Keratinocyte (primary cell): ENCODE results near the gene ACKR4. TPM values are rescaled to one million over a fixed set of nuclear protein-coding genes. Genes with fewer than 3 reads are reported as not detected.

Experiments
- DNase-seq: peaks from one replicate; pipeline ENCODE4 v3.0.0-alpha.2; 2011; ENCODE audit warnings: low read depth, missing footprints, low spot score
- FAIRE-seq: peaks from 2 replicates; lab custom pipeline; 2011; peaks lifted over from hg19 to GRCh38; lab: Jason Lieb, UNC
- H2AFZ ChIP-seq: 2 replicates; pipeline ENCODE4 v1.6.0; 2012; ENCODE audit warnings: low read length, control low read depth, inconsistent platforms; ENCODE audit not compliant: control insufficient read depth
- H3K27ac ChIP-seq: 2 replicates; pipeline ENCODE4 v1.5.1; 2011; ENCODE audit warnings: low read length; ENCODE audit not compliant: control insufficient read depth, insufficient read depth
- H3K27me3 ChIP-seq: 3 replicates; pipeline ENCODE4 v1.6.0; 2011; ENCODE audit warnings: low read length; ENCODE audit not compliant: control insufficient read depth, insufficient read depth; ENCODE audit errors: extremely low read depth
- H3K36me3 ChIP-seq, 2 experiments: 2 replicates in 1 of 2; 3 replicates in 1 of 2; pipeline ENCODE4 v1.5.1; 2011; ENCODE audit warnings: low read length in 2 of 2, mild to moderate bottlenecking in 1 of 2; ENCODE audit not compliant: control insufficient read depth in 2 of 2, insufficient read depth in 2 of 2; ENCODE audit errors: extremely low read depth in 1 of 2
- H3K4me1 ChIP-seq: 3 replicates; pipeline ENCODE4 v1.5.1; 2011; ENCODE audit warnings: low read length; ENCODE audit not compliant: control insufficient read depth, insufficient read depth; ENCODE audit errors: extremely low read depth
- H3K4me2 ChIP-seq: 3 replicates; pipeline ENCODE4 v1.6.0; 2011; ENCODE audit warnings: low read depth, low read length; ENCODE audit not compliant: control insufficient read depth, insufficient read depth; ENCODE audit errors: extremely low read depth
- H3K4me3 ChIP-seq, 3 experiments: fragments of 200-600 bp in 1 of 3; sonication (generic) in 1 of 3; 2 replicates in 2 of 3; 3 replicates in 1 of 3; pipeline ENCODE4 v1.5.1; 2011 to 2016; ENCODE audit warnings: low read length in 3 of 3, mild to moderate bottlenecking in 3 of 3, control low read depth in 2 of 3, inconsistent platforms in 1 of 3, low read depth in 1 of 3, mixed read lengths in 1 of 3, mixed run types in 1 of 3, moderate library complexity in 1 of 3; ENCODE audit not compliant: control insufficient read depth in 2 of 3, insufficient read depth in 2 of 3; ENCODE audit errors: extremely low read depth in 1 of 3
- H3K79me2 ChIP-seq: 2 replicates; pipeline ENCODE4 v1.6.0; 2012; ENCODE audit warnings: low read length; ENCODE audit not compliant: control insufficient read depth, insufficient read depth
- H3K9ac ChIP-seq: 3 replicates; pipeline ENCODE4 v1.6.0; 2011; ENCODE audit warnings: low read length; ENCODE audit not compliant: control insufficient read depth, insufficient read depth; ENCODE audit errors: extremely low read depth
- H3K9me1 ChIP-seq: 3 replicates; pipeline ENCODE4 v1.6.0; 2011; ENCODE audit warnings: low read length; ENCODE audit not compliant: control insufficient read depth, insufficient read depth; ENCODE audit errors: extremely low read depth
- H3K9me3 ChIP-seq: 2 replicates; pipeline ENCODE4 v1.5.1; 2012; ENCODE audit warnings: low read depth, low read length; ENCODE audit not compliant: control insufficient read depth
- H4K20me1 ChIP-seq: 3 replicates; pipeline ENCODE4 v1.6.0; 2011; ENCODE audit warnings: low read length; ENCODE audit not compliant: control insufficient read depth, insufficient read depth; ENCODE audit errors: extremely low read depth
- EZH2 ChIP-seq: IDR thresholded peaks from one replicate; pipeline ENCODE4 v1.6.1; 2012; ENCODE audit warnings: inconsistent platforms, mild to moderate bottlenecking, low read length, moderate library complexity
- dilution Hi-C: fragments of 300-500 bp; cut with MboI; formaldehyde crosslinking; loops from one replicate; pipeline ENCODE4 v1.7.0; 2020; ENCODE audit warnings: low sequenced_read_pairs; ENCODE audit not compliant: extremely low pct_ligation_motif_present
- polyA plus RNA-seq, 5 experiments: library from polyadenylated mRNA; depleted of rRNA in 3 of 5; stranded (reverse) in 3 of 5; stranded (forward) in 1 of 5; unstranded in 1 of 5; fragments of >200 nt; gene quantifications; 1 replicate in 1 of 5; 2 replicates in 3 of 5; 3 replicates in 1 of 5; pipeline versions ENCODE4 v1.2.1 to v1.2.3, GENCODE V29; 2011 to 2012; ENCODE audit warnings: missing spikeins in 2 of 5, low read depth in 1 of 5, low replicate concordance in 1 of 5
- TF ChIP-seq, protein P1 (sequence below), 3 experiments: IDR thresholded peaks in 1 of 3; conservative IDR thresholded peaks in 1 of 3; optimal IDR thresholded peaks in 1 of 3; 2 replicates in 2 of 3; 3 replicates in 1 of 3; pipeline versions ENCODE3 to v1.5.1; 2011; ENCODE audit warnings: low read length in 3 of 3, mild to moderate bottlenecking in 3 of 3, moderate library complexity in 2 of 3, control low read depth in 1 of 3, inconsistent platforms in 1 of 3; ENCODE audit not compliant: insufficient read depth in 2 of 3; ENCODE audit errors: extremely low read depth in 1 of 3

ACKR4 gene
- polyA plus RNA-seq, 1 donor (not counting 4 experiments of a cell fraction or from before 2014, with no cell fraction given) = 0.67 TPM

DNA sequence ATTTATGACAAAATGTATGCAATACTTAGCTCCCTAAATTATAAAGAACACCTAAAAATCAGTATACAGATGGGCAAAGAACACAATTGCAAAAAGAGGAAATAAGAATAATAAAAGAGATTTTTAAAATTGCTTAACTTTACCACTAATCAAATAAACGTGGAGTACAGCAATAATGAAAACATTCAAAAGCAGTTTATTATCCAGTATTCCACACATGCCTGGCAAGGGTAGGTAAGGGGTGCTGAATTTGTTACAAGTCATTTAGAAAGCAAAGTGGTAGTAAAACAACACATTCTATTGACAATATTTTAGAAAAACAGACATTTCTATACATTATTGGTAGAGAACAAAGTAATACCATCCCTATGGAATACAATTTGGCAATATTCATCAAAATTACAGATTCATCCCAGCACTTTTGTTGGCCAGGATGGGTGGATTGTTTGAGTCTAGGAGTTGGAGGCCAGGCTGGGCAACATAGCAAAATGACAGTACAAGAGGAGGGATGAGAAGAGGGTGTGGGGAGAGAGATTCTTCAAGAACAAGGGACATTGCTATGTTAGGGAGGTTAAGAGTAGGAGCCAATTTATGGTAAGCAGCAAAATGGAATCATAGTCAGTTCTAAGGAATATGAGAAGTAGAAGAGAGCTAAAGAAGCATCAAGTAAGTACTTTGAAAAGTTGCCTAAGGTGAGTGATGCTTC lies 3.7 kb upstream of the ACKR4 start:
- Histone ChIP-seq H3K9me1 (no peaks in the 10 kb centered on the region), H3K4me1 (peaks cover 27% of the 10 kb centered on the region), H3K4me2 (peak overlapping the region; percentile 56), H3K9ac (peak overlapping the region; percentile 43), H3K9me3 (no peaks in the 10 kb centered on the region), H3K4me3 (no peak overlapping the region), H3K27me3 (no peaks in the 10 kb centered on the region), H3K79me2 (no peaks in the 10 kb centered on the region), H3K27ac (peak overlapping the region; percentile 88), H2AFZ (peak overlapping the region; percentile 76), H3K36me3 (peaks cover 0 to 3% of the 10 kb centered on the region in 2 experiments), H4K20me1 (no peaks in the 10 kb centered on the region)
- FAIRE-seq (peak; percentile 17), DNase-seq (no peak)
- no peak for TF ChIP-seq EZH2
- TF ChIP-seq, protein P1, sequence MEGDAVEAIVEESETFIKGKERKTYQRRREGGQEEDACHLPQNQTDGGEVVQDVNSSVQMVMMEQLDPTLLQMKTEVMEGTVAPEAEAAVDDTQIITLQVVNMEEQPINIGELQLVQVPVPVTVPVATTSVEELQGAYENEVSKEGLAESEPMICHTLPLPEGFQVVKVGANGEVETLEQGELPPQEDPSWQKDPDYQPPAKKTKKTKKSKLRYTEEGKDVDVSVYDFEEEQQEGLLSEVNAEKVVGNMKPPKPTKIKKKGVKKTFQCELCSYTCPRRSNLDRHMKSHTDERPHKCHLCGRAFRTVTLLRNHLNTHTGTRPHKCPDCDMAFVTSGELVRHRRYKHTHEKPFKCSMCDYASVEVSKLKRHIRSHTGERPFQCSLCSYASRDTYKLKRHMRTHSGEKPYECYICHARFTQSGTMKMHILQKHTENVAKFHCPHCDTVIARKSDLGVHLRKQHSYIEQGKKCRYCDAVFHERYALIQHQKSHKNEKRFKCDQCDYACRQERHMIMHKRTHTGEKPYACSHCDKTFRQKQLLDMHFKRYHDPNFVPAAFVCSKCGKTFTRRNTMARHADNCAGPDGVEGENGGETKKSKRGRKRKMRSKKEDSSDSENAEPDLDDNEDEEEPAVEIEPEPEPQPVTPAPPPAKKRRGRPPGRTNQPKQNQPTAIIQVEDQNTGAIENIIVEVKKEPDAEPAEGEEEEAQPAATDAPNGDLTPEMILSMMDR (optimal IDR thresholded peaks at IDR 0.05 in 1 of 3, IDR thresholded peaks at IDR 0.05 in 1 of 3, conservative IDR thresholded peaks at IDR 0.05 in 1 of 3; ENCODE audit: extremely low read depth in 1 of 3, insufficient read depth in 2 of 3, low read length in 3 of 3) = no peak
- dilution Hi-C loops = no loop called here

DNA sequence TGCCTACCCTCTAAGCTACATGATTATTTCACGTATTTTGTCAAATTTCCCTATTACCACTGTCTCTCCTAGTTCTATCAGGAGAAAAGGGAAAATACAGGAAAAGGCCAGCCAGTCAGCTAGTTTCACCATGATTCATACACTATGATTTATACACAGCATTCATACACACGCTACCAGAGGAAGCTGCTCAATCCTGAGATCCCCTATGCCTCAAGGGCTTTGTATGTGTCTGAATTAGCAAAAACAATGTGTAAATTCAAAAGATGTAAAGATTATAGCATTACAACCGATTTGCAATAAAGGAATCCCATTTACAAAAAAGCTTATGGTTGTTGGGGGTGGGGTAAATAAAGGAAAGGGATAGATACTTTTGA lies 3.1 kb upstream of the ACKR4 start:
- Histone ChIP-seq H3K79me2 (no peaks in the 10 kb centered on the region), H3K4me3 (no peak overlapping the region), H3K9me1 (no peaks in the 10 kb centered on the region), H3K9ac (peak overlapping the region; percentile 43), H3K9me3 (no peaks in the 10 kb centered on the region), H3K4me2 (peak overlapping the region; percentile 56), H3K27me3 (no peaks in the 10 kb centered on the region), H3K36me3 (peaks cover 0 to 3% of the 10 kb centered on the region in 2 experiments), H3K27ac (peak overlapping the region; percentile 88), H3K4me1 (peaks cover 30% of the 10 kb centered on the region), H2AFZ (peak overlapping the region; percentile 76), H4K20me1 (no peaks in the 10 kb centered on the region)
- no peak for TF ChIP-seq EZH2
- TF ChIP-seq, protein P1 (optimal IDR thresholded peaks at IDR 0.05 in 1 of 3, IDR thresholded peaks at IDR 0.05 in 1 of 3, conservative IDR thresholded peaks at IDR 0.05 in 1 of 3; ENCODE audit: extremely low read depth in 1 of 3, insufficient read depth in 2 of 3, low read length in 3 of 3) = no peak
- DNase-seq (no peak), FAIRE-seq (peak; percentile 95)
- dilution Hi-C loops = no loop called here
